Measurements from ENCODE around the gene IGF1R. TPM values are rescaled to one million over a fixed set of nuclear protein-coding genes. Genes with fewer than 3 reads are reported as not detected.

IGF1R gene
- total and polyA plus RNA-seq, 4 experiments from 2014 or later: 0.45 to 49.2 (median 25.1) TPM

DNA sequence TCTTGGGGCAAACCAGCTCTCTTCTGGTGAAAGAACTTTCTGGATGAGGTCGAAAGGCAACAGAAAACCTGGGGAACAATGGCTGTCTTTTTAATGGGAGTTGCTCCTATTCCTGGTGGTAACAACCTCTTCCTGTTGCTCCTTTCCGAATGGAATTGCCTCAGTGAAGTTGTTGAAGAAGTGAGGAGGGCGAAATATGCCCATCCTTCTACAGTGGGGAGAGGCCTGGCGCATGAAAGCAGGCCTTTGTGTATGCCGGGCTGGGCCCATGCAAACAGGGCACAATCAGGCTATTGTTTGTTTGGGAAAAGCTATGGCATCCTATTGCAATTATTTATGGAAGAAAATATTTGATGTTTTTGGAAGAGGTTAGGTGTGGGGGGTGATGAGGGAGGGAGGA is 166.9 kb downstream of the IGF1R start:
- H3K4me3 ChIP-seq (ENCODE audit: low read length in 2 of 2): no peak overlapping the region
- no peaks in the 10 kb centered on the region for H3K4me1 Mint-ChIP-seq
- H3K27ac ChIP-seq (ENCODE audit: low read depth, low read length): no peak overlapping the region
- no peaks in the 10 kb centered on the region for H3K27me3 ChIP-seq (ENCODE audit: insufficient read depth, low read length)
- peaks cover 0 to 16% of the 10 kb centered on the region in 2 donors for H3K36me3 Mint-ChIP-seq
- H3K36me3 ChIP-seq (ENCODE audit: insufficient read depth, low read length): no peaks in the 10 kb centered on the region
- no peak for DNase-seq
- CTCF ChIA-PET (ENCODE audit: partially characterized antibody): interaction anchor here (1.0 kb wide), 2 partner anchors 8 to 66 kb away, joined by 3 read pairs; no protein-coding TSS in a partner anchor
- no peak overlapping the region for H3K27ac Mint-ChIP-seq
- H3K4me1 ChIP-seq (ENCODE audit: insufficient read depth, low read length): no peaks in the 10 kb centered on the region
- intact Hi-C loops (cut with micrococcal nuclease): no loop called here
- POLR2A ChIA-PET (ENCODE audit: partially characterized antibody): no interaction called here
- no peaks in the 10 kb centered on the region for H3K9me3 ChIP-seq (ENCODE audit: control insufficient read depth in 1 of 2, low read length in 2 of 2)
- H3K4me3 Mint-ChIP-seq: no peak overlapping the region
- peaks cover 0 to 2% (median 0%) of the 10 kb centered on the region in 8 donors for H3K9me3 Mint-ChIP-seq
- no peaks in the 10 kb centered on the region for H3K27me3 Mint-ChIP-seq

DNA sequence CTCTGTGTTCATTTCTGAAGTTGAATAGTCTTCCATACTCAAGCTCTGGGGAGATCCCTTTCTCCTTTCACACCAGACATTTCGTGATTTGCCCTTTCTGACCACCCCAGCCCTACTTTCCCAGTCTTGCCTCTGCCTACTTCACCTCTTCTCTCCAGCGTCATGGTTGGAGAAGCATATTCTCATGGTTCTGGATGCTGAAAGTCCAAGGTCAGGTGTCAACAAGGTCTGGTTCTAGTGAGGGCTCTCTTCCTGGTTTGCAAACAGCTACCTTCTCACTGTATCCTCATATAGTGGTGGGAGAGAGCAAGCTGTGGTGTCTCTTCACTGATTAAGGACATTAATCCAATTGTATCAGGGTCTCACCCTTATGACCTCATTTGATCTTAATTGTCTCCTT is 169.4 kb downstream of the IGF1R start:
- Mint-ChIP-seq H3K4me1 (no peaks in the 10 kb centered on the region), H3K36me3 (peaks cover 0 to 24% of the 10 kb centered on the region in 2 donors), H3K27me3 (no peaks in the 10 kb centered on the region), H3K4me3 (no peak overlapping the region), H3K27ac (no peak overlapping the region), H3K9me3 (peaks cover 0 to 3% (median 0%) of the 10 kb centered on the region in 8 donors)
- Histone ChIP-seq H3K27me3 (ENCODE audit: insufficient read depth, low read length) (no peaks in the 10 kb centered on the region), H3K27ac (ENCODE audit: low read depth, low read length) (no peak overlapping the region), H3K36me3 (ENCODE audit: insufficient read depth, low read length) (no peaks in the 10 kb centered on the region), H3K4me1 (ENCODE audit: insufficient read depth, low read length) (no peaks in the 10 kb centered on the region), H3K9me3 (ENCODE audit: control insufficient read depth in 1 of 2, low read length in 2 of 2) (no peaks in the 10 kb centered on the region), H3K4me3 (ENCODE audit: low read length in 2 of 2) (no peak overlapping the region)
- intact Hi-C loops (cut with micrococcal nuclease): no loop called here
- POLR2A ChIA-PET (ENCODE audit: partially characterized antibody): no interaction called here
- CTCF ChIA-PET (ENCODE audit: partially characterized antibody): no interaction called here
- DNase-seq: no peak

DNA sequence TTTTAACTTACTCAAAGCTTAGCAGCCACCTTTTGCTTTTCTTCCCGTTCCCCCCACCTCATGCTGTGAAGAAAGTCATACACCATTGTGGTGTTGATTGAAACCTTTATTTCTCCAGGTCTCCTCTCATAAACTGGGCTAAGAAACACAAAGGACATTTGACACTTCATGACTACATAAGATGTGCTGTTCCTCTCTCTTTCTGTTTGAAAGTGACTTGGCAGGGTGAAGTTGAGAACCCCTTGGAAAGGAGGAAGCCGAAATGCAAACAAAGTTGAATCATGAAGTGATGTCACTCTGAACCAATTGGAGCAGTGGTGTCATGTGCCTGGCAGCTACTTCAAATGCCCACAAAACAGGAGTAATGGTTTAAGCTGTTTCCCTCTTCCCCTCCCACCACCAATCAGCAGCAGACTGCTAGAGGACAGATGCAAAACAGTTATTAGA is 174.7 kb downstream of the IGF1R start:
- DNase-seq: no peak
- Mint-ChIP-seq H3K9me3 (peaks cover 0 to 23% (median 10%) of the 10 kb centered on the region in 8 donors), H3K4me1 (no peaks in the 10 kb centered on the region), H3K36me3 (peaks cover 1 to 20% of the 10 kb centered on the region in 2 donors), H3K27ac (no peak overlapping the region), H3K4me3 (no peak overlapping the region), H3K27me3 (no peaks in the 10 kb centered on the region)
- Histone ChIP-seq H3K4me1 (ENCODE audit: insufficient read depth, low read length) (no peaks in the 10 kb centered on the region), H3K9me3 (ENCODE audit: control insufficient read depth in 1 of 2, low read length in 2 of 2) (peaks cover 0 to 3% of the 10 kb centered on the region in 2 donors), H3K27ac (ENCODE audit: low read depth, low read length) (no peak overlapping the region), H3K4me3 (ENCODE audit: low read length in 2 of 2) (no peak overlapping the region), H3K27me3 (ENCODE audit: insufficient read depth, low read length) (no peaks in the 10 kb centered on the region), H3K36me3 (ENCODE audit: insufficient read depth, low read length) (no peaks in the 10 kb centered on the region)
- intact Hi-C loops (cut with micrococcal nuclease): no loop called here
- ChIA-PET CTCF (ENCODE audit: partially characterized antibody) (interaction anchor here (2.2 kb wide), 1 partner anchor 44 kb away, joined by 7 read pairs; no protein-coding TSS in a partner anchor), POLR2A (ENCODE audit: partially characterized antibody) (no interaction called here)

DNA sequence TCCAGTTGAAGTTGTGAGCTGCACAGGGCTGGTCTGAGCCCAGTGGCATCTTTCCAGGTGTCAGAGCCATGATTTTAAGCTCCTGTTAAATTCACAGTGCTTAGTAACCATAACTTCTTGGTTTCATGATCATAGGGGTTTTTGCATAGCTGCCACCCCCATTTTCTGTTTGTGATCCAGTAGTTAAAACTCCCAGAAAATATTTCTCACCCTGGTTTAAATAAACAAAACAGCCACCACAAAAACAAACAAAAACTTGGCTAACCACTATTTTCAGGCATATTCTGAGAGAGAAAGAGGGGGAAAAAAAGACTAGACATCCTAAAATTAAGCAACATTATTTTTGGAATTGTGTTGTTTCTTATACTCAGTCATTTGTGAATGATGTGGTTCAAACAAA is 175.3 kb downstream of the IGF1R start:
- POLR2A ChIA-PET (ENCODE audit: partially characterized antibody): no interaction called here
- H3K36me3 Mint-ChIP-seq: peaks cover 5 to 22% of the 10 kb centered on the region in 2 donors
- H3K4me3 Mint-ChIP-seq: no peak overlapping the region
- intact Hi-C loops (cut with micrococcal nuclease): no loop called here
- peaks cover 0 to 7% of the 10 kb centered on the region in 2 donors for H3K9me3 ChIP-seq (ENCODE audit: control insufficient read depth in 1 of 2, low read length in 2 of 2)
- H3K36me3 ChIP-seq (ENCODE audit: insufficient read depth, low read length): no peaks in the 10 kb centered on the region
- no peak overlapping the region for H3K27ac ChIP-seq (ENCODE audit: low read depth, low read length)
- DNase-seq: no peak
- no peaks in the 10 kb centered on the region for H3K4me1 ChIP-seq (ENCODE audit: insufficient read depth, low read length)
- H3K4me3 ChIP-seq (ENCODE audit: low read length in 2 of 2): no peak overlapping the region
- peaks cover 0 to 29% (median 15%) of the 10 kb centered on the region in 8 donors for H3K9me3 Mint-ChIP-seq
- H3K27me3 Mint-ChIP-seq: no peaks in the 10 kb centered on the region
- no peak overlapping the region for H3K27ac Mint-ChIP-seq
- CTCF ChIA-PET (ENCODE audit: partially characterized antibody): interaction anchor here (0.5 kb wide), 1 partner anchor 12 kb away, joined by 3 read pairs; no protein-coding TSS in a partner anchor
- H3K27me3 ChIP-seq (ENCODE audit: insufficient read depth, low read length): no peaks in the 10 kb centered on the region
- H3K4me1 Mint-ChIP-seq: no peaks in the 10 kb centered on the region

DNA sequence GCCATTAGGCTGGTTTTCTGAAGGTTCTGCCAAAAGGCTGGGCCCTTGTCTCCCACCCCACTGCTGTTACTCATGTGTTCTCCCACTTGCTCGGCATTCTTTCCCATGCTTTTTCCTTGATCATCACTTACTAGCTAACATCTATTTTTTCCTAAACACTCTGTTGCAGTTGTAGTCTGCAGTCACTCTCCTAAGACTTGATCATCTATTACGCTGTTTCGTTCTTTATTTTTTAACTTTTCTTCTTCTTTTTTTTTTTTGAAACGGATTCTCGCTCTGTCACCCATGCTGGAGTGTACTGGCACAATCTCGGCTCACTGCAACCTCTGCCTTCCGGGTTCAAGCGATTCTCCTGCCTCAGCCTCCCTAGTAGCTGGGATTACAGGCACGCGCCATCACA is 176.3 kb downstream of the IGF1R start:
- H3K36me3 Mint-ChIP-seq: peaks cover 5 to 23% of the 10 kb centered on the region in 2 donors
- peaks cover 0 to 14% of the 10 kb centered on the region in 2 donors for H3K9me3 ChIP-seq (ENCODE audit: control insufficient read depth in 1 of 2, low read length in 2 of 2)

GRCh38 chr15:98826658-98827057 is 178.3 kb downstream of the IGF1R start:
- Mint-ChIP-seq H3K4me3 (no peak overlapping the region), H3K36me3 (peaks cover 11 to 38% of the 10 kb centered on the region in 2 donors), H3K27ac (no peak overlapping the region), H3K9me3 (peaks cover 0 to 56% (median 39%) of the 10 kb centered on the region in 8 donors), H3K27me3 (no peaks in the 10 kb centered on the region), H3K4me1 (no peaks in the 10 kb centered on the region)
- no peaks in the 10 kb centered on the region for H3K4me1 ChIP-seq (ENCODE audit: insufficient read depth, low read length)
- H3K36me3 ChIP-seq (ENCODE audit: insufficient read depth, low read length): no peaks in the 10 kb centered on the region
- peaks cover 0 to 24% of the 10 kb centered on the region in 2 donors for H3K9me3 ChIP-seq (ENCODE audit: control insufficient read depth in 1 of 2, low read length in 2 of 2)
- no peak for DNase-seq
- POLR2A ChIA-PET (ENCODE audit: partially characterized antibody): no interaction called here
- no peak overlapping the region for H3K27ac ChIP-seq (ENCODE audit: low read depth, low read length)
- no peak overlapping the region for H3K4me3 ChIP-seq (ENCODE audit: low read length in 2 of 2)
- CTCF ChIA-PET (ENCODE audit: partially characterized antibody): no interaction called here
- H3K27me3 ChIP-seq (ENCODE audit: insufficient read depth, low read length): no peaks in the 10 kb centered on the region
- intact Hi-C loops (cut with micrococcal nuclease): no loop called here

More for the DNA sequence above, 176.3 kb downstream of the IGF1R start:
- ChIA-PET CTCF (ENCODE audit: partially characterized antibody) (no interaction called here), POLR2A (ENCODE audit: partially characterized antibody) (no interaction called here)
- DNase-seq: no peak
- Mint-ChIP-seq H3K27ac (peak overlapping the region in 1 of 7 donors; percentile 34), H3K4me3 (no peak overlapping the region), H3K4me1 (no peaks in the 10 kb centered on the region), H3K9me3 (peaks cover 0 to 36% (median 20%) of the 10 kb centered on the region in 8 donors), H3K27me3 (no peaks in the 10 kb centered on the region)
- no peak overlapping the region for H3K27ac ChIP-seq (ENCODE audit: low read depth, low read length)
- H3K27me3 ChIP-seq (ENCODE audit: insufficient read depth, low read length): no peaks in the 10 kb centered on the region
- no peak overlapping the region for H3K4me3 ChIP-seq (ENCODE audit: low read length in 2 of 2)
- intact Hi-C loops (cut with micrococcal nuclease): no loop called here
- no peaks in the 10 kb centered on the region for H3K4me1 ChIP-seq (ENCODE audit: insufficient read depth, low read length)
- H3K36me3 ChIP-seq (ENCODE audit: insufficient read depth, low read length): no peaks in the 10 kb centered on the region

- CTCF ChIA-PET (ENCODE audit: partially characterized antibody): no interaction called here
Observed at GRCh38 chr15:98827217-98827616, 178.9 kb downstream of the IGF1R start.

More at GRCh38 chr15:98827217-98827616, 178.9 kb downstream of the IGF1R start:
- POLR2A ChIA-PET (ENCODE audit: partially characterized antibody): no interaction called here
- intact Hi-C loops (cut with micrococcal nuclease): no loop called here
- Mint-ChIP-seq H3K27ac (no peak overlapping the region), H3K27me3 (no peaks in the 10 kb centered on the region), H3K9me3 (peaks cover 0 to 62% (median 45%) of the 10 kb centered on the region in 8 donors), H3K4me1 (no peaks in the 10 kb centered on the region), H3K4me3 (no peak overlapping the region), H3K36me3 (peaks cover 14 to 39% of the 10 kb centered on the region in 2 donors)
- H3K27me3 ChIP-seq (ENCODE audit: insufficient read depth, low read length): no peaks in the 10 kb centered on the region
- H3K9me3 ChIP-seq (ENCODE audit: control insufficient read depth in 1 of 2, low read length in 2 of 2): peaks cover 0 to 24% of the 10 kb centered on the region in 2 donors
- no peak overlapping the region for H3K4me3 ChIP-seq (ENCODE audit: low read length in 2 of 2)
- no peaks in the 10 kb centered on the region for H3K36me3 ChIP-seq (ENCODE audit: insufficient read depth, low read length)
- H3K27ac ChIP-seq (ENCODE audit: low read depth, low read length): no peak overlapping the region
- no peaks in the 10 kb centered on the region for H3K4me1 ChIP-seq (ENCODE audit: insufficient read depth, low read length)
- no peak for DNase-seq
